GM18507 (cell line): ENCODE results near the gene GPC5.

Source experiments
- DNase-seq: peaks from one replicate; pipeline ENCODE4 v3.0.0; 2011; ENCODE audit warnings: low read depth; ENCODE audit not compliant: insufficient read length; ENCODE audit errors: extremely low spot score
- FAIRE-seq: peaks from 2 replicates; lab custom pipeline; 2011; peaks lifted over from hg19 to GRCh38; lab: Jason Lieb, UNC

GPC5 gene

DNA sequence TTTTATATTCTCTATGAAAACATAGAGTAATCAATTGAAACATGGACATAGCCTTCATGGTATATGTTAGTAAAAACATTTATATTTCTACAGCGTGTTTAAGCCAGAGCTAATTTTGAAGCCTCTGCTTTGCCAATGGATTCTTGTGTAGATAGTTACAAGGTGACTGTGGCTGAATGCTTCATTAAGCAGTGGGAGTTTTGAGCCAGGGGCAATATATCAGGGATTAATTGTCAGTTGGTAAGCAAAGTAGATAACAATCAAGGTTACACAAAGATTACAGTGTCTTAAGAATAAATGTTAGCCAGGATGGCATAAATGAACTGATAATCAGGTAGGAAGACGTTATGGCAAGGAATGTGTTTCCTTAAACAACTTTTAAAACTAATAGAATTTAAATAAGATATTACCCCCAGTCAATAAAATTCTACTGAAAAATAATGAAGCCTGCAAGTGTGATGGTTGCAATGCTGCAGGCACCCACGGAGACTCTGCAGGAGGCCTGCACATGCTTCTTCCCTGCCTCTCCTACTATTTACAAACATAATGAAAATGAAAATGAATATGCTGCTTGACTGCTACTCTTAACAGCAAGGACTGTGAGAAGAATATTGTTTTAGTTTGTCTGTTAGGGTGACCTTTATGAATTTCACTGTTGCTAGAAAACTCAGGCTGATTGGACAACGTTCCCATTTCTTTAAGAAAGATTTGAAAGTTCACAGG, 588.5 kb downstream of the GPC5 start:
- FAIRE-seq (no peak), DNase-seq (no peak)

DNA sequence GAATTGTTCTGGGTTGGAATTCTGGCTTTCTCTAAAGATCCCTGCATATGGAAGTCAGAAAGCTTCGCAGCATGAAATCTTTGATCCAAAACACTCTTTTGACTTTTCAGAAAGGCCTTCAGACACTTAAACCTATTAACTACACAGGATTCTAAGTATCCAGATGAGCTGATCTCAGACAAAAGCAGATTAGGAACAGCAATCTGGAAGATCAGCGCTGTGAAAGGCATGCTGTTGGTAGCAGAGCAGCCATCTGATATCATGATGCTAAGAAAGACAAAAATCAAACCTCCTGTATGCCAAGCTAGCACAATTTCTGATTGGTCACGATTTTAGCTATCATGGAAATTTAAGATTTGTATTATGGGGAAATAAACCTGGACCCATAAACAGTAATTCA, 589.9 kb downstream of the GPC5 start:
- FAIRE-seq: no peak

DNA sequence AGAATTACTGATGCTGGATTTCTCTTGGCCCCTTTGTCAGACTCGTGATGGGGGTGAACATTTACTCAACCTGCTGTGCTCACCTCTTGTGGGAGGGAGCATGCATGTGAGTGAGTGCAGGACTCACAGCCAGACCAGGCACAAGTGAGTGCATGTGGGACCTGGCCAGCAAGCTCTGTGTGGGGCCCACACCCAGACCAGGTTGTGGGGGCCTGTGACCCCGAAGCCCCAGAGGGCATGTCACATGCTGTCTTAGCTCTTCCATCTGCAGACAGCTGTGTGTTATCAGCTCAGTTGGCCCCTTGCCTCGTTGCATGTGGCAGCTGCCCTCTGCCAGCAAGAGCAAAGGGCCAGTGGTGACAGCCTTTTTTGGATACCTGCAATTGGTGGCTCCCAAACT, 614.4 kb downstream of the GPC5 start:
- FAIRE-seq (no peak), DNase-seq (no peak)

More for the DNA sequence above, 589.9 kb downstream of the GPC5 start:
- DNase-seq: no peak

DNA sequence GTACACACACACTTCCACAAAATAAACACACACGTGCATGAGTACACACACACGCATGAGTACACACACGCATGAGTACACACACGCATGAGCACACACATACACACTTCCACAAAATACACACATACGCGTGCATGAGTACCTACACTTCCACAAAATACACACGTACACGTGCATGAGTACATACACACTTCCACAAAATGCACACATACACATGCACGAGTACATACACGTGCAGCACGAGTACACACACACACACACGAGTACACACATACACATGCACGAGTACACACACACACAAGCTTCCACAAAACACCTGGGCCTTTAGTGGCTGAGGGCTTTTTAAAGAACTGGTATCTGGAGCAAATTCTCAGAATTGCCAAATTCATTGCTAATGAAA, 619.3 kb downstream of the GPC5 start:
- FAIRE-seq (no peak), DNase-seq (no peak)

DNA sequence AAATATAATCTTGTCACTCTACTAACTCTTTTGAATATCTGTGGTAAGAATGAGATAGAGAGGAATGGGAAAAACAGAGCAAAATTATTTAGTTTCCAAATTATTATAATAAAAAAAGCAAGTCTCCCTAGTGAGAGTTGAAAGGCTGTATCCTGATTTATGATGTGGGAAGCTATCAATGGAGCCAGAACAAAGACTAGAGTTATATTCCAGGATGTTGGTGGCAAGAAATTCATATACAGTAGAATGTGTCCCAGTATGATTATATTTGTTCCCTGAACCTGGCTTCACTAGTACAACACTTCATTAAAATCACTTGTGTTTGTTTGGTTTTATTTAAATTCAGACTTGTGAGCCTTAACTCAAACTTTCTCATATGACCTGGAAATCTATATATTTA, 630.3 kb downstream of the GPC5 start:
- no peak for FAIRE-seq
- DNase-seq: no peak

DNA sequence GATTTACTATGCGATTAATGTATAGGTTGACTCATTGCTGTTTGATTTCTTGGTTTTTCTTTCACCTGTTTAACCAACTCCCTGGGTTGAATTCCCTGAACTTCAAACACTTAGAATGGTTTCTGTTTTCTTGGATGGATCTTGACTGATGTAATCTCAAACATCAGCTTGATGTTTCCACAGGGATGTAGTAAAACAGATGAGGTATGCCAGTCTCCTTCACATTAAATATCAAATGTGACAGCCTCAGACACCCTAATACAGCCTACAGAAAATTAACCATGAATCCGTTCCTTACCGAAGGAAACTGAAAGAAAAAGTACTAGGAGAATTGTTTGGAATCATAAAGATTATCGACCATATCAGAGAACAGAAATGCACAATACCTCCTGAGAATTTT, 631.2 kb downstream of the GPC5 start:
- FAIRE-seq (no peak), DNase-seq (no peak)

DNA sequence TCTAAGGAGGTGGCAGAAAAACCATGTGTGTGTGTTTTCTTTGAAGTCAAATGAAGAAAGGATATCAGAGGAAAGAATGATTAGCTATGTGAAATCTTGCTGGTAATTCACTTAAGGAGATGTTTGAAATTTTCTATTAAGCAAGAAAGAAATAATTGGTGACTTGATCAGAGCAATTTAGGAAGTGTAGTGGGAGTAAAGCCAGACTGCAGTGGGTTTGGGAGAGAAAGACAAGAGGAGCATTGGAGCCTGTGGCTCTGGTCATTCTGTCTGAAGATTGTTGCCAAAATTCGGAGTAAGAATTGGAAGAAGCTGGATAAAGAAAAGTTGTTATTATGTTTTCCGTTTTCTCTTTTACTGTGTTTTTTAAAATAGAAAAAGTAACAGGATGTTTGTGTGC, 640.5 kb downstream of the GPC5 start:
- DNase-seq: no peak
- no peak for FAIRE-seq

DNA sequence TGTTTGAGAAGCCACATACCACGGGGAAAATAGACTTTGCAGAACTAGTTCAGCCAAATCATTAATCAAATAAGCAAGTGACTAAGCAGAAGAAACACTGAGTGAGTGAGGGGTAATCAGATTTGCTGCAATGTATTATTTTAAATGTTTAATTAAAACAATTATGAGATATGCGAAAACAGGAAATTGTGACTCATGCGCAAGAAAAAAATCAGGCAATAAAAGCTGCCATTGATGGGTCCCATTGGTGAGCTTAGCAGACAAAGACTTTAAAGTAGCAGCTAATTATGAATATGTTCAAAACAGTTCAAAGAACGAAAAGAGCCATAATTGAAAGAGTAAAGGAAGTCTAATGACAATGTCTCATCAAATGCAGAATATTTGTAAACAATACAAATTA, 644.1 kb downstream of the GPC5 start:
- FAIRE-seq (no peak), DNase-seq (no peak)

DNA sequence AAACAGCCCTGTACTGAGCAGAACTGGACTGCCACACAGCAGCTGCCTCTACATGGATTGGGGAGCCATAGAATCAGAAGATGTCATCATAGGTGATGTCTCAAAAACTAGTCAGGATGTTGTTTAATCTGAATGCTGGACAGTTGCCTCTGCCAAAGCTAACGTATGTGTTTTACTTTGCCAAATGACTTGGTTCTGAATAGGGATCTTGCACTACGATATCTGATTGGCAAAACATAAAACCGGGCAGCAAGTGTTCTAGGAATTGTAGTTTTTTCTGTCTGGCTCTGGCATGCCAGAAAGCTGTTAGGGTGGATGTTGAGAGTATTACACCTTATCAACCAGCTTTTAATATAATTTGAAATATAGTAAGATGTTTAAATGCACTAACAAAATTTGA, 645.9 kb downstream of the GPC5 start:
- no peak for DNase-seq
- no peak for FAIRE-seq

DNA sequence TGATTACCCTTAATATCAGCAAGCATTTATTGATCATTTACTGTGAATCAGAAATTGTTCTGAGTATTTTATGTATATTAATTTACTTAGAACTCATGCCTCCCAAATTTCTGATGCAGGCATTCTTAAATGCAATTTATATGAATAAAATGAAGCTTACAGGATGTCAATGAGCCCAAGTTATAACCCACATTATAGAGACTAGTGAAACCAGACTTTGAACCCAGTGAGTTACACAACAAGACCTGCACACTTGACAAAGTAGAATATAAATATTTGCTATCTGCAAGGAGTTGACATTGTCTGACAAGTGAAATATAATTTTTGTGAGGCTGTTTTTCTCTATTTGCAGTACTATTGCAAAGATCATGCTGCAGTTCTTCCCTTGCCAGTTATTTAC, 656.0 kb downstream of the GPC5 start:
- FAIRE-seq (no peak), DNase-seq (no peak)

DNA sequence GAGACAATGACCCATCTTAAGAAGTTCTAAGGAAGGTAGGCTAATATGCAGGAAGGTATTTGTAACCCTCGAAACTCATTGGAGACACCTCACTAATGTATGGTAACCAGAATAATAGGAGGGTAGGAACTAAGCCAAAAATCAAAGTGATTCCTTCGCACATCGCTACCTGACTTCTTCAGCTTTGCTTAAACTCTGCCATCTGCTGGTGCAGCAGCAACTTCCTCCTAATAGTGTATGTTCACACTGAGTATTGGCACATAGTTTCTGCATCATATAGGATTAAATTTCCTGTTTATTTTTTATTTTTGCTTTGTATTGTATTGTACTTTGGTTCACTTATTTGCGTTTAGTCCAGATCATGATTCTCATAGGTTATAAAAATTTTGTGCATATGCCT, 676.2 kb downstream of the GPC5 start:
- DNase-seq (no peak), FAIRE-seq (no peak)

DNA sequence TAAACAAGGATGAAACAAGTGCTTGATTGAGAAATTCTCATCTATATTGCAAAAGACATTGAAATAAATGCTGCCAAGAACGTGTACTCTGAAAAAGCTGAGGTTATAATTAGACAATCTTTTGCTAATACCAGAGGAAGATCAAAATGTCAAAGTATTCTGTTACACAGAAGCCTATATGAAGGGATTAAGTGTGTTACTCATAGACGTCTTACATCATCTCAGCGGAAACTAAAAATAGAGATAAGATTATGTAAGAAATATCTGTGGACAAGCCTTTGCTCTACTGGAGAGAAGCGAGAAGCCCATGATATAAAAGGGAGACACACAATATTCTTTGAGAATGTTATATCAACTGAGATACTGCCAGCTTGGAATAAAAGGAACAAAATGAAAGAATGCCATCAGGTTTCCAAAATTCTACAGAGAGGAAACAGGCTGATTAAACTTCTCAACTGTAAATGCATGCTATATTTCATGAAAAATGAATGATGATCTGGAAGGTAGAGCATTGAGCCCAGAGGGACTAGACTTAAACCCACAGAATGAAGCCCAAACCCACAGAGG, 699.0 kb downstream of the GPC5 start:
- FAIRE-seq (no peak), DNase-seq (no peak)

DNA sequence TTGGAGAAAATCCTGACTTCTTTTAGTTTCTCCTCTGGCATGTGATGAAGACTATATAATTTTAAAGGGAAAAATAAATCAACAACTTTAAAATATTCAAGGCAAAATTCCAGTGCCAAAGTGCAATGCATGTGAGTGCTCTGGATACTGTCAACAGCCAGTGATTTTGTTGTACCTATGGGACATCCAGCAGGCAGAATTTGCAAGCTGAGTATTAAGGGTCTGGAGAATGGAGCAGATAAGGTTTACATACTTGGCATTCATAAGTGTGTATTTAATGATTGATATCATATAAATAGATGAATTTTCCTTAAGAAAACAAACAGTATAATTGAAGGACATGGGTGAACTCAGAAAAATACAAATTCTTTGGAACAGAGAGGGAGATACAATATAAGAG, 703.4 kb downstream of the GPC5 start:
- FAIRE-seq (no peak), DNase-seq (no peak)

DNA sequence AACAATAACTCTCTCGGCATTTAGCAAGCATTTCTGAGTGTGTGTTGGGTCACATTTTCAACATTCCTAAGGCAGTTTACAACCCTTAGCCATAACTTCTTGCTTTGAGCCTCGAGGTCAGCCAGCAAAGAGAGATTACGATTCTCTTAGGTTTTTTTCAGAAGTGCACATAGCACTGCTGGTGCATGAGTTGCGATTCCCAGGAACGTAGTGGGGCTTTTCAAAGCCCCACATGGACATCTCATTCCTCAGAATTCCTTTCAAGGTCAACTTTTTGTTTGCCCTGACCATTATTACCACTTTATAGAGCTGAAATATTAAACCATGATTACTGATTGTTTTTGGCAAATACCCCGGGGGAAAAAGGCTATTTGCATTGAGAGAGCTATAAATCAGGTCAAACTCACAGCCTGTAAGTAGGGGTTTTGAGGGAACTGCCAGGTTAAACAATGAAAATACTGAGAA, 705.3 kb downstream of the GPC5 start:
- DNase-seq (no peak), FAIRE-seq (no peak)

DNA sequence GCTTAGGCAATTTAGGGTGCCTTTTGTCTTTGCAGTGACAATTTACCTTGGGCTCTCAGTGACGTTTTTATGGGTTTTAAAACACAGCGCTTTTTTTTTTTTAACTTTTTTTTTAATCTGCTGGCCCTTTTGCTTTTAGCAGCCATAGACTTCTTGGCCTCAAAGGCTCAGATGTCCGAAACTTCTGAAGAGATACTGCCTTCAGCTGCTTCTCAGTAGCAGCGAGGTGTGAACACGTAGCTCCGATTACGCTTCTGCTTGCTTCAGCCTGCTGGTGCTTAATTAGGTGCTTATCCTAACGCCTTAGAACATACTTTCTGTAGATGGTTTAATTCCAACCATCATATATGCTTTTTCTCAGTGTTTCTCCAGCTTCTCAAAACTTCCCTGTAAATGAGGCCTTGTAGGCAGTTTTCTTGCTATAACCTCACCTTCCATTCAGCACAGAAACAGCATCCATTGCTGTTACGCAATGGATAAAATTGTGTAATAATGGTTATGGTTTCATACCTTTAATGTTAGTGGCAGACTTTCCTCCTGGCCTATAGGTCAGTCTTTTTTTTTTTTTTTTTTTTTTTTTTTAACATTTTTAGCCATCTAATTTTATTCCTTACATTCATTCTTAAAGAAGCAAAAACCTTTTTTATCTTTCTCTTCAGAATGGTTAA, 723.9 kb downstream of the GPC5 start:
- no peak for FAIRE-seq
- DNase-seq: no peak

DNA sequence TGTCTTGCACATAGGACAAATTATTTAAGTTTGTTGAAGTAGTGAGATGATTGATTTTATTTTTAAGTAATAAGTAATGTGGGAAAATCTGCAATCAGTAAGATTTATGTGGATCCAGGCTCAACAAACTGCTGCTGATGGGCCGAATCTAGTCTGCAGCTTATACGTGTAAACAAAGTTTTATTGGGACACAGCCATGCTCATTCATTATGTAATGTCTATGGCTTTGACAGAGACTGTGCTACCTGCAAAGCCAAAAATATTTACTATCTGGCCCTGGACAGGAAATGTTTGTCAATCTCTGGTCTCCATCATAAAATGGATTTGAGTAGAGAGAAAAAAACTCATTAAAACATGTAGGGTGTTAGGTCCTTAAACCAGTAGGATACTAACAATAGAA, 728.0 kb downstream of the GPC5 start:
- FAIRE-seq (no peak), DNase-seq (no peak)

DNA sequence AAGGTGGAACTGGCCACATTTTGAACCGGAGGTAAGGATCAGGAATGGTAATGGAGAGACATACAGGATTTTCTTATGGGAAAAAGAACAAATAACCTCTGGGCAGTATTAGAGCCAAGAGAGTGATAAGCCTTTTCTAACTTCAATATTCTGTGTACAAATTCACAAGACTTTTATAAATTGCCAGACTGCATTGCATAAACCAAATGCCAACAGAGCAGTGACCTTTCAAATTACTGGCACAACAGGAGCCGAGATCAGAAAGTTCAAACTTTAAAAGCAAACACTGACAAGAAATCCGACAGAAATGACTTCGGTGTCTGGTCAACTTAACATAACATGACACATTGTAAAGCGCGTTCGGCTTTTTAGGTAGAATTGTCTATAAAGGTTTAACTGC, 737.1 kb downstream of the GPC5 start:
- DNase-seq: no peak
- no peak for FAIRE-seq

DNA sequence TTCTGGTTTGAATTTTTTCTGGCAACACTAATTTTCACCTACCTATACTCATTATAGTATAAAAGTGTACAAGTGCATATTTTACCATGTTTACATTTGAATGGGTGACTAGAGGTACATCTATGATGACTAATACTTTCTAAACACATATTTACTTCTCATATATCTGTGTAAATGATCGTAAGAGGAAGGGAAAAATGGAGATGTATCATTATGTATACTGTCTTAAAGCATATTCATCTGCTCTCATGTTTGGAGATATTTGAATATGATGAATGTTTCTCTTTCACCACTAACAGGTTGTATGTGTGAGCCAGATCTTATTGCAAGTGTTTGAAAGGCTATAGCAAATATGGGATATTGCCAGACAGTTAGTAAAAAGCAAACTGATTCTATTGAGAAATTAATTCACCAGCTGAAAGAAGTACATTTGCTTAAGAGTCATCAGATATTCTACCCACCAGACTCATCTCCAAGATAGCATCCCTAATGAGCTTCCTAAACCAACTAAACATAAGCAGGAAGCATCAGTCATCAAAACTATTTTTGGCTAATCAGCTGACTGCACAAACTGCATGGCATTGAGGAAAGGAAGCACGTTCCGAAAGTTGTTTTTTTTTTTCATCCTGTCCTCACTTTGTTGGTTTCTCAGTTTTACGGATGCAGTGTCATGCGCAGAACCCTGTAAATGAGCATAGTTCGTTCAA, 738.2 kb downstream of the GPC5 start:
- DNase-seq (no peak), FAIRE-seq (no peak)

DNA sequence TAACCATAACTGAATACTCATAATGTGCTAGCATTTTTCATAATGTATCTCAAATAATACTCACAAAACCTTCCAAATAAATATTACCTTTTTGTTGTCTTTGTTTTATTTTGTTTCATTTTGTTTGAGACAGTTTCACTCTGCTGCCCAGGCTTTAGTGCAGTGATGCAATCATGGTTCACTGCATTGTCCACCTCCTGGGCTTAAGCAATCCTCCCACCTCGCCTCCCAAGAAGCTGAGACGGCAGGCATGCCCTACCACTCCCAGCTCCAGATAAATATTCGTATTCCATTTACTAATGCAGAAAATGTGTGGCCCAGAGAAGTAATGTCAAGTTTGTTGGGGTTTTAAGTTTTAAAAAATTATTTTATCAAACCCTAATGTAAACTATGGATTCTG, 739.1 kb downstream of the GPC5 start:
- DNase-seq (no peak), FAIRE-seq (no peak)

DNA sequence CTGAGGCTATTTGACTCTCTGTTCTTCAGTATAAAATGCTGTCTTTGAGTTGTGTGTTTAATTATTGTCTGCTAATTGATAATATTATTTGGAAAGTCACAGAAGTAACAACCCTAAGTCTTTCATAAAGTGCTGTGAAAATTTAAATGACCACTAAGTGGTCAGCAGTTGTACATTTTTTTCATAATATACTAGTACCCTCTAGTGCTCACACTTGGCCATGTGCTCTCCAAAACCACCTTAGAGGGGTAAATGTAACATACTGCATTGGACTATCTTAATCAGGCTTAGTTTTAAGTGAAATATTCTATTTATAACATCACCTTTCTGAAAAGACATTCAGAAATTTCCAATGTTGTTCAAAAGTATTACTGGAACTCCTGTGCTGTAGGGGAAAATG, 745.3 kb downstream of the GPC5 start:
- DNase-seq (no peak), FAIRE-seq (no peak)

DNA sequence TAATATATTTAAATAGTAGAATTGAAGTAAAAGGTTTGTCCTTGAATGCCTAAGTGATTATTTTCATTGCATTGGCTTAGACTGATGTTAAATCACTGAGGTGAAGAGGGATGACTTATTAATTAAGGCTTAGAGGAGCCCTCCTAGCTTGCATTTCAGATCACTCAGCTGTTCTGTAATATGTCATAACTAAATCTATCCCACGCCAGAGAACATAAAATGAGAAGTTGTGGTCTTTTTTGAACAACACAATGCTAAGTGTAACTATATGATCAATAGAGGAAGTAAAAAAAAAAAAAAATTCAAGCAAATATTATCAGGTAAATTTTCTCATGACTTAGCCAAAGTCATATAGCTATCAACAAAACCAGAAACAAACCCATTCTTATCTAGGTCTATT, 752.2 kb downstream of the GPC5 start:
- no peak for DNase-seq
- no peak for FAIRE-seq
